HG02973 (cell line): ENCODE measurements around the gene PRDM16.

Experiments used
- ATAC-seq: cut with Tn5 transposase; IDR thresholded peaks from one replicate; pipeline ENCODE4 v1.9.1; 2021; ENCODE audit warnings: moderate library complexity; ENCODE audit not compliant: unreplicated experiment

The PRDM16 gene

DNA sequence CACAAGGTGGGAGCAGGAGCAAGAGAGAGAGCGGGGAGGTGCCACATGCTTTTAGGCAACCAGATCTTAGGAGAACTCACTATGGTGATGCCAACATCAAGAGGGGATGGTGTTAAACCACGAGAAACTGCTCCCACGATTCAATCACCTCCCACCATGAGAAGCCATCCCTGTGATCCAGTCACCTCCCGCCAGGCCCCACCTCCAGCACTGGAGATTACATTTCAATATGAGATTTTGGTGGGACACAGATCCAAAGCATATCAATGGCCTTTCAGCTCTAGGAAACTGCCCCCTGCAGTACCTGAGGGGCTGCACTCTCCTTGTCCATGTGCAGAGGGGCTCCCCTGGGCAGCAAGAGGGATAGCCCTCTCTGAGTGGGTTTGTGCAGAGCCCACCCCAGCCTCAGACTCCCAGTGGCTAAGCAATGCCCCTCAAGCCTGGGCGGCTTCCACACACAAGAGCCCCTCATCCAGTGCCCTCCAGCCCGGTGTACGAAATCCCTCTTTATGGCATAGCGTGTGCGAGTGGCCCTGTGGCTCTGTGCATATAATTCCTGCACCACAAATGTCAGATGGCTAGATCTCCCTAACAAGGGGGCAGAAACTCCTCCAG, 15.5 kb upstream of the PRDM16 start:
- ATAC-seq: no peak

- ATAC-seq: no peak
Measured at GRCh38 chr1:3053986-3054385, 15.0 kb upstream of the PRDM16 start.

DNA sequence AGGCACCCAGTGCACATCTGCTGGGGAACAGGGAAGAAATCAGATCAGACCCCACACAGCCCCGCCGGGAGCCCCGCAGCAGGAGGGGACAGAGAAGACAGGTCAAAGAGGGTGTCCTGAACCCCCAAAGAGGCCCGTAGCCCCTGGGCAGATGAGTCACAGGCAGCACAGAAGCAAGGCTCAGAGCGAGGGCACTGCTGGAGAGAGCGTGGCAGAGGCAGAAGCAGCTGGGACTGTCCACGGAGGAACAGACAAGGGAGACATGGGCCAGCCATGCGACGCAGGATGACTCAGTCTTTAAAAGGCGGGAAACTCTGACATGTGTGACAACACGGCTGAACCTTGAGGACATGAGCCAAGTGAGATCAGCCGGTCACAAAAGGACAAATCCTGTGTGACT, 14.5 kb upstream of the PRDM16 start:
- no peak for ATAC-seq

DNA sequence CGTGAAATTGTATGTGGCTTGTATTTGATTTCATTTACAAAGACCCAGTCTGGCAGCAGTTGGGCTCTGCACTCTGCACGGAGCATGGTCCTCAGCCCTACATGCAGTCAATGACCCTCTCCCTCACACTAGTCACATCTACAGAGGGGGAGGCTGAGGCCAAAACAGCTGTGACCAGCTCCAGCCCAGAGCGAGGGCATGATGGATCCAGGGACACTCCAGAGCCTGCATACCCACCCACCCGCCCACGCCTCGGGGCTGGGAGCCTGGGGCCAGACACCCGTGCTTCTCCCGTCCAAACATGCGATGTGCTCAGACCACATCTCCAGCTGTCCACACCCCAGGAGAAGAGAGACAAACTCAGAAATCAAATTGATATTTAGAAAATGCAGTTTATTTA, 14.0 kb upstream of the PRDM16 start:
- no peak for ATAC-seq

GRCh38 chr1:3056641-3057040, 12.4 kb upstream of the PRDM16 start:
- ATAC-seq: no peak

DNA sequence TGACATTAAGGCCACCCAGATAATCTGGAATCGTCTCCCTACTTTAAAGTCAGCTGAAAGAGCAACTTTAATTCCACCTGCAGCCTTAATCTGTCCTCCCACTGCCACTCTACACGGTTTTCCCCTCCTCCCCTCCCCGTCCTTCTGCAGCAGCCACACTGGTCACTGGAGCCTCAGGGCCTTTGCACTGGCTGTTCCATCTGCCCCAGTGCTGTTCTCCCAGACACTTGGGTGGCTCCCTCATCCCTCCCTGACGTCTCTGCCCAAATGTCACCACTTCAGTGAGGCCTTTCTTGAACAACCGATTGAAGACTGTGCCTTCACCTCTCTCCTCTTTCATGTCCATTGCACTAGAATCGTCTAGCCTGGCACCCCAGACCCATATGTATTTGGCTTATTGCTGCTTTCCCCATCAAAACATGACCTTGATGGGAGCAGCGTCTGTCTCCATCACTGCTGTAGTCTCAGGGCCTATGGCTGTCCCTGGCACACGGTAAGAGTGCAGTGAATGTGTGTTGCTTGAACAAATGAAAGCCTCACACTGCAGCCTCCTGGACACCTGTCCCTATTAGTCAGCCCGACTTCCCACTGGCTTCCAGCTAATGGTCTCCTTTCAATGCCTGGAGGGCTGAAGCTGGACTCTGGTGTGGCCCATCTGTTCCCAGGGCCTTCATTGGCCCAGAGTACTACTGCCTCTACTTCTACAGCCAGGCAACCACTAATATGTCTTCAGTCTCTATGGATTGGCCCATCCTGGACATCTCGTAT, 10.6 kb upstream of the PRDM16 start:
- no peak for ATAC-seq

DNA sequence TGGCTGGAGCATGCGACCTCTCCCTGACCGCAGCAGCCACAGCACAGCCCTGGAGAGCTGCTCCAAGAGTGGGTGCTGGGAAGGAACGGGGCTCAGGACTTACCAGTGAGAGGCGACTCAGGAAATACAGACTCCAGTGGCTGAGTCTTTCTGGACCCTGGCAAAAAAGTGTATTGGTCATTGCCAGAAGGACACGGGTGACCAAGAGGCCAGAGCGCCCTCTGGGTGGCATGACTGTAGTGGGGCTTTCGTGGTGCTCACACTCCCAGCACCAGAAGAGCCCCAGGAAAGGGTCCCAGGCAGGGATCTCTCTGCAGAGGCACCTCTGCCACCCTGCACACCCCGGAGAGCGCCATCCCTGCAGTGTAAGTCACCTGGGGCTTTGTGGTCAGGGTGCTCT, 8.9 kb upstream of the PRDM16 start:
- ATAC-seq: no peak

DNA sequence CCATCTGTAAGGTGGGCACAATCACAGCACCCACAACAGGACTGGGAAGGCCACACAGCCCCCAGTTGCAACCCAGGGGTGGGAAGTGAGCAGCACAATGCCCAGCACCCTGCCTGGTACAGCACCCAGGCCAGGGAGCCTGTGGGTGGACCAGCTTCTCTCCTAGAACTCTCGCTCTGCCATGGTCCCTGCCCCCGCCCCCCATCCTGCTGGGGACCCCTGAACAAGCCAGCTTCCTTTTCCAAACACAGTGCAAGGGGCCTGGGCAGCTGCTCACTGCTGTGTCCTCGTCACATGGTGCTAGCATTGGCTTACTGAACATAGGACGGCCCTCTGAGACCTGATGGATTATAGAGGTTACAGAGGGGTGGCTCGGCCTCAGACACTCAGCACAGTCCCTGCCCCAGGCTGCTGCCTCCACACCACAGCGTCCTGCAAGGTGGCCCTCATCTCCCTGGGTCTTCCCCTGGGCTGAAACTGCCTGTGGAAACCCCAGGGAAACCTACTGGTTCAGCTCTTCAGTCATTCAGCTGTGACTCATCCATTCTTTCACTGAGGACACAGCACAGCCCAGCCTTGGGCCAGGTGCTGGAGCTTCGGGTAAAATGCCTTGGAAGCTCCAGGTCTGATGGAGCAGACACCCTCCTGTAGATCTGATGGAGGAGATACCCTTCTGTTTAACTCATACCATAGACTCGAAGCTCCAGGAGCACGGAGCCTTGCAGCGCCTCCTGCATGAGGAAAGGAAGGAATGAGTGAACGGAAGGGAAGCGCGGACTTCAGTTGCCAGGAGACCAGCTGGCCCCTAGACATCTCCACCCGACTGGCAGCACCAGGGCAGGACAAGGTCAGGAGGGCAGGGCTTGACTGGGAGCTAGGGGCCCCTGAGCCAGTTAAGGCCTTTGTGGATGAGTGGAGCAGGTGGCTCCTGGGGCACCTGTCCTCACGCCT, 8.1 kb upstream of the PRDM16 start:
- no peak for ATAC-seq

DNA sequence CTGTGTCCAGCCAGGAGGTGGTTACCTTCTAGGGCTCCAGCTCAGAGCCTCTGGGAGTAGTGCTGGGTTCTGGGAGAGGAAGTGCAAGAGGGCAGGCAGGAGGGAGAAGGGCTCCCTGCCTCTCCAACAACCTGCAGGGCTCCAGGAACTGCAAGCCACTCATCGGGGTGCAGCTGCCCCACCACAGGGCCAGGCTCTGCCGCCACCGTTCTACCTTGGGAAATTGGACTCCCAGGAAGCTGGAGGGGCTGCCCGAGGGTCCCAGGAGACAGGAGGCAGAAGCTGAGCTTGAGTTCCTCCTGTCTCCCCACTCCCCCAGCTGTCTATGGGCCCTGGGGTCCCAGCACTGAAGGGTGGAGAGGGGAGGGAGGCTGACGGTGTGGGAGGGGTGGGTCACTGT, 7.4 kb upstream of the PRDM16 start:
- ATAC-seq: no peak

GRCh38 chr1:3061981-3062615, 6.9 kb upstream of the PRDM16 start:
- no peak for ATAC-seq

GRCh38 chr1:3062616-3063378, 6.2 kb upstream of the PRDM16 start:
- no peak for ATAC-seq

- no peak for ATAC-seq
Measured at GRCh38 chr1:3063379-3064295, 5.4 kb upstream of the PRDM16 start.

GRCh38 chr1:3064296-3064850, 4.6 kb upstream of the PRDM16 start:
- ATAC-seq: no peak

GRCh38 chr1:3064901-3065300, 4.1 kb upstream of the PRDM16 start:
- ATAC-seq: no peak

- no peak for ATAC-seq
Measured at GRCh38 chr1:3065396-3065795, 3.6 kb upstream of the PRDM16 start.

GRCh38 chr1:3065797-3066196, 3.2 kb upstream of the PRDM16 start:
- ATAC-seq: no peak

DNA sequence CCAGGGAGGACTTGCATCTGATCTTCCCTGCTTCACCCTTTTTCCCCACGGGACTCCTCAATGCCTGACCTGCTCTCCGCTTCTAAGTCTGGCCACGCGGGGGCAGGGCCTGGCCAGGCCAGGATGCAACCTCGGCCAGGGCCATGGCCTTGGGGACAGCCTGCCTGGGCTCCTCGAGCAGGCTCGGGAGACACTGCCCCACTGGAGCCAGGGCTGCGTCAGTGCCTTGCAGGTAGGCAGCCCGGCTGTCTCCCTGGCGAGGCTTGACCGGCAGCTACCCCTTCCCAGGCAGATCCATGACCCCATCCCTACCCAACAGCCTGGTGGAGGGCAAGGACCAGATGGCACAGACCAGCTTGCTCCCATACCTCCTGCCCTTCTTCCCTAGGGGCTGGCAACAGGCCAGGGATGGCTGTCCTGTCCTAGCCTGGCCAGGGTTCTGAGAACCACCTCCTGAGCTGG, 2.7 kb upstream of the PRDM16 start:
- ATAC-seq: no peak

- no peak for ATAC-seq
Measured at GRCh38 chr1:3066826-3067225, 2.2 kb upstream of the PRDM16 start.

- ATAC-seq: no peak
Measured at GRCh38 chr1:3067301-3067670, 1.7 kb upstream of the PRDM16 start.
